Caco-2 (cell line): Measurements from ENCODE around the gene LRRC52. TPM values are rescaled to one million over a fixed set of nuclear protein-coding genes. Genes with fewer than 3 reads are reported as not detected.
"Not testable (repeated sequence)": the region's sequence is repeated elsewhere in the genome, so short reads cannot be mapped to it uniquely, and the experiment has no call there.

Source experiments
- BruUV-seq: library from RNA; stranded (reverse); fragments of 400-500 nt; replicated peaks from 2 replicates; lab custom pipeline; 2021; lab: Mats Ljungman, UMichigan
- CTCF ChIA-PET: fragments of 300-600 bp; sonication (Branson Sonifier 250); formaldehyde crosslinking; loops from one replicate; lab custom pipeline; 2022; ENCODE audit warnings: antibody characterized with exemption; lab: Charles Lee
- POLR2A ChIA-PET: fragments of 300-600 bp; sonication (Branson Sonifier 250); formaldehyde crosslinking; loops from one replicate; lab custom pipeline; 2022; ENCODE audit warnings: antibody characterized with exemption; lab: Charles Lee
- DNase-seq, 2 experiments: peaks; one replicate each; pipeline versions ENCODE4 v3.0.0 to v3.0.0-alpha.2; 2020 to 2022
- H3K27me3 ChIP-seq: replicated peaks from 2 replicates; pipeline ENCODE4 v1.6.0; 2011; ENCODE audit warnings: low read length; ENCODE audit not compliant: control insufficient read depth, insufficient read depth
- H3K36me3 ChIP-seq: 2 replicates; pipeline ENCODE4 v1.5.1; 2011; ENCODE audit warnings: low read length; ENCODE audit not compliant: control insufficient read depth, insufficient read depth
- H3K4me1 ChIP-seq: fragments of 250-450 bp; sonication (Bioruptor Pico); 2 replicates; pipeline ENCODE4 v1.5.1; 2020; ENCODE audit warnings: mild to moderate bottlenecking
- H3K4me3 ChIP-seq: 2 replicates; pipeline ENCODE4 v1.5.1; 2011; ENCODE audit warnings: low read depth, mild to moderate bottlenecking, control low read depth, low read length
- H3K9me3 ChIP-seq: fragments of 250-450 bp; sonication (Bioruptor Pico); 2 replicates; pipeline ENCODE4 v1.5.1; 2020; ENCODE audit warnings: mild to moderate bottlenecking, moderate library complexity
- H3K27ac Mint-ChIP-seq: one replicate; pipeline ENCODE4 v1.8.0; 2022; ENCODE audit warnings: mixed read lengths; ENCODE audit not compliant: unreplicated experiment
- H3K27me3 Mint-ChIP-seq: one replicate; pipeline ENCODE4 v1.8.0; 2022; ENCODE audit warnings: mixed read lengths; ENCODE audit not compliant: insufficient read depth, unreplicated experiment
- H3K36me3 Mint-ChIP-seq: one replicate; pipeline ENCODE4 v1.8.0; 2022; ENCODE audit warnings: mild to moderate bottlenecking, mixed read lengths; ENCODE audit not compliant: insufficient read depth, unreplicated experiment
- H3K4me1 Mint-ChIP-seq: one replicate; pipeline ENCODE4 v1.8.0; 2022; ENCODE audit warnings: low read depth, mixed read lengths; ENCODE audit not compliant: unreplicated experiment
- H3K4me3 Mint-ChIP-seq: one replicate; pipeline ENCODE4 v1.8.0; 2022; ENCODE audit warnings: mild to moderate bottlenecking, moderate library complexity, mixed read lengths; ENCODE audit not compliant: unreplicated experiment
- H3K9me3 Mint-ChIP-seq: one replicate; pipeline ENCODE4 v1.8.0; 2022; ENCODE audit warnings: mixed read lengths; ENCODE audit not compliant: unreplicated experiment
- intact Hi-C: fragments of 100-400 bp; cut with micrococcal nuclease; formaldehyde crosslinking; loops from one replicate; pipeline ENCODE4 v1.10.0; 2022; ENCODE audit not compliant: unreplicated experiment
- total RNA-seq: library from RNA; stranded (reverse); gene quantifications from 2 replicates; pipeline ENCODE4 v1.2.3, GENCODE V29; 2022
- TF ChIP-seq, protein P1 (sequence below), 2 experiments: fragments of 200-600 bp in 1 of 2; IDR thresholded peaks; 1 replicate in 1 of 2; 2 replicates in 1 of 2; pipeline versions ENCODE4 v1.5.1 to v1.8.0; 2011 to 2022; ENCODE audit warnings: antibody characterized with exemption in 1 of 2, control low read depth in 1 of 2, inconsistent platforms in 1 of 2, low read depth in 1 of 2, low read length in 1 of 2, mild to moderate bottlenecking in 1 of 2, moderate library complexity in 1 of 2; ENCODE audit not compliant: insufficient read depth in 1 of 2, severe bottlenecking in 1 of 2, unreplicated experiment in 1 of 2

The LRRC52 gene
- total RNA-seq, 1 experiment from 2014 or later, result not detected

DNA sequence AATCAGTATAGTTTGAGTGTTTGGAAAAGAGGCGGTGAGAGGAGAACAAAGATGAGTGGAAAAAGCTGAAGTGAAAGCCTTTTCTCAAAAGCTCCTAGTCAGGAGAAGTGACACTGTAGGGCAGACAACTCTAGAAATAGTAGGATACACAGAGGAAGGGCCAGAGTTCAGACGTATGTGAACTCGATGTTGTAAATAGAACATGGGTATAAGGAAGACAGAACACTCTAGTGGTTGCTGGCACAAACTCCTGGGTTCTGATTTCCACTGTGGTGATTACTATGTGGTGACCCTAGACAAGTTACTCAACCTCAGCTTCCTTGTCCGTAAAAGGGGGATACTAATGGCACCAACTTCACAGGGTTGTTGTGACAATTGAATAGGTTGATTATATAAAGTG is 57.0 kb downstream of the LRRC52 start:
- Histone ChIP-seq H3K4me1 (no peaks in the 10 kb centered on the region), H3K27me3 (no peaks in the 10 kb centered on the region), H3K36me3 (no peaks in the 10 kb centered on the region), H3K9me3 (no peaks in the 10 kb centered on the region), H3K4me3 (no peak overlapping the region)
- H3K4me3 Mint-ChIP-seq, result no peak overlapping the region
- H3K27me3 Mint-ChIP-seq, result peaks cover 2% of the 10 kb centered on the region
- ChIA-PET POLR2A (no interaction called here), CTCF (no interaction called here)
- BruUV-seq, result no TSS peak
- TF ChIP-seq, protein P1, sequence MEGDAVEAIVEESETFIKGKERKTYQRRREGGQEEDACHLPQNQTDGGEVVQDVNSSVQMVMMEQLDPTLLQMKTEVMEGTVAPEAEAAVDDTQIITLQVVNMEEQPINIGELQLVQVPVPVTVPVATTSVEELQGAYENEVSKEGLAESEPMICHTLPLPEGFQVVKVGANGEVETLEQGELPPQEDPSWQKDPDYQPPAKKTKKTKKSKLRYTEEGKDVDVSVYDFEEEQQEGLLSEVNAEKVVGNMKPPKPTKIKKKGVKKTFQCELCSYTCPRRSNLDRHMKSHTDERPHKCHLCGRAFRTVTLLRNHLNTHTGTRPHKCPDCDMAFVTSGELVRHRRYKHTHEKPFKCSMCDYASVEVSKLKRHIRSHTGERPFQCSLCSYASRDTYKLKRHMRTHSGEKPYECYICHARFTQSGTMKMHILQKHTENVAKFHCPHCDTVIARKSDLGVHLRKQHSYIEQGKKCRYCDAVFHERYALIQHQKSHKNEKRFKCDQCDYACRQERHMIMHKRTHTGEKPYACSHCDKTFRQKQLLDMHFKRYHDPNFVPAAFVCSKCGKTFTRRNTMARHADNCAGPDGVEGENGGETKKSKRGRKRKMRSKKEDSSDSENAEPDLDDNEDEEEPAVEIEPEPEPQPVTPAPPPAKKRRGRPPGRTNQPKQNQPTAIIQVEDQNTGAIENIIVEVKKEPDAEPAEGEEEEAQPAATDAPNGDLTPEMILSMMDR (IDR thresholded peaks at IDR 0.05; ENCODE audit: insufficient read depth in 1 of 2, low read depth in 1 of 2, low read length in 1 of 2, severe bottlenecking in 1 of 2, unreplicated experiment in 1 of 2), result no peak
- intact Hi-C loops, result loop anchor here (1.0 kb wide), 5 partner anchors 32 to 314 kb away; partner anchors contain the start of gene ALDH9A1
- no peak overlapping the region for H3K27ac Mint-ChIP-seq
- peaks cover 4% of the 10 kb centered on the region for H3K36me3 Mint-ChIP-seq
- no peaks in the 10 kb centered on the region for H3K9me3 Mint-ChIP-seq
- H3K4me1 Mint-ChIP-seq, result peaks cover 20% of the 10 kb centered on the region
- no peak for DNase-seq

DNA sequence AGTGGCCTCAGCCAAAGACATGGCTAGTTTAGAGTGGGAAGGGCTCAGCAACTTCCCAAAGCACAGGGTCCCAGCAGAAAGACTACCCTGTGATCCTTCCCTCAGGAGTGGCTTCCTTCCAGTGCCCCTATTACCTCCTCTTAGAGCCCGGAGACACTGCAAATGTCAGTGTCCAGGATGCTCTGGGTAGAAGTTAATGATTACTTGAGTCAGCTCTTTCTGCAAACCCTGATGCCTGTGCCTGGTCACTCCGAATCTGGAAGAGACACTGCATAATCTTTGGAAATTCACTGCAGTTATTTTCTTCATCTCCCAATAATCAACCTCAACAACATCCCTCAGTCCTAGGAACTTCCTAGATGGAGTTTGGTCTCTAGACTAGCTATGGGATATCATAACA is 60.0 kb downstream of the LRRC52 start:
- CTCF ChIA-PET, result no interaction called here

DNA sequence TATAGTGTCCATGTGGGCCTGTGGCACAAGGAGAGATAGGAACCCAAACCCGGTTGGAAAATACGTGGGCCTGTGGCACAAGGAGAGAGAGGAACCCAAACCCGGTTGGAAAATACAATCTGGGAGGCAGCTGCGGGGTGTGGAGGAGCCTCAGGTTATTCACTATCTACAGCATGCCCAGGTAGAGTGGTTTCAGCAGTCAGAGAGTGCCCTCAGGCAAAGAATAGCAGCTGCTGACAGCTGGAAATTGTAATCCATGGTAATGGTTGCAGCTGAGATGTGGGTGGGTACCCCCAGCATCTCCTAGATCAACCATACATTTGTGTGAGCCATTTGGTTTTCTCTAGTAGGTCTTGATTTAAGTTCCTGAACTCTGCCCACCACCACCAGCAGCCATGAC is 61.4 kb downstream of the LRRC52 start:
- Histone ChIP-seq H3K4me3 (no peak overlapping the region), H3K9me3 (no peaks in the 10 kb centered on the region), H3K27me3 (no peaks in the 10 kb centered on the region), H3K36me3 (no peaks in the 10 kb centered on the region), H3K4me1 (no peaks in the 10 kb centered on the region)
- no peaks in the 10 kb centered on the region for H3K36me3 Mint-ChIP-seq
- POLR2A ChIA-PET, result no interaction called here
- H3K4me3 Mint-ChIP-seq, result no peak overlapping the region
- no peaks in the 10 kb centered on the region for H3K27me3 Mint-ChIP-seq
- intact Hi-C loops, result no loop called here
- peaks cover 7% of the 10 kb centered on the region for H3K4me1 Mint-ChIP-seq
- CTCF ChIA-PET, result no interaction called here
- no peaks in the 10 kb centered on the region for H3K9me3 Mint-ChIP-seq
- no peak for DNase-seq
- no peak overlapping the region for H3K27ac Mint-ChIP-seq
- BruUV-seq, result no TSS peak
- TF ChIP-seq, protein P1 (IDR thresholded peaks at IDR 0.05; ENCODE audit: insufficient read depth in 1 of 2, low read depth in 1 of 2, low read length in 1 of 2, severe bottlenecking in 1 of 2, unreplicated experiment in 1 of 2), result no peak

More for the DNA sequence above, 60.0 kb downstream of the LRRC52 start:
- Histone ChIP-seq H3K36me3 (no peaks in the 10 kb centered on the region), H3K4me1 (no peaks in the 10 kb centered on the region), H3K27me3 (no peaks in the 10 kb centered on the region), H3K9me3 (no peaks in the 10 kb centered on the region), H3K4me3 (no peak overlapping the region)
- no peak overlapping the region for H3K27ac Mint-ChIP-seq
- BruUV-seq, result no TSS peak
- DNase-seq, result no peak
- H3K4me1 Mint-ChIP-seq, result peaks cover 10% of the 10 kb centered on the region
- intact Hi-C loops, result no loop called here
- no peaks in the 10 kb centered on the region for H3K27me3 Mint-ChIP-seq
- no peaks in the 10 kb centered on the region for H3K36me3 Mint-ChIP-seq
- POLR2A ChIA-PET, result interaction anchor here (0.6 kb wide), 1 partner anchor 29 kb away, joined by 4 read pairs; no protein-coding TSS in a partner anchor
- TF ChIP-seq, protein P1 (IDR thresholded peaks at IDR 0.05; ENCODE audit: insufficient read depth in 1 of 2, low read depth in 1 of 2, low read length in 1 of 2, severe bottlenecking in 1 of 2, unreplicated experiment in 1 of 2), result no peak
- no peaks in the 10 kb centered on the region for H3K9me3 Mint-ChIP-seq
- H3K4me3 Mint-ChIP-seq, result no peak overlapping the region

DNA sequence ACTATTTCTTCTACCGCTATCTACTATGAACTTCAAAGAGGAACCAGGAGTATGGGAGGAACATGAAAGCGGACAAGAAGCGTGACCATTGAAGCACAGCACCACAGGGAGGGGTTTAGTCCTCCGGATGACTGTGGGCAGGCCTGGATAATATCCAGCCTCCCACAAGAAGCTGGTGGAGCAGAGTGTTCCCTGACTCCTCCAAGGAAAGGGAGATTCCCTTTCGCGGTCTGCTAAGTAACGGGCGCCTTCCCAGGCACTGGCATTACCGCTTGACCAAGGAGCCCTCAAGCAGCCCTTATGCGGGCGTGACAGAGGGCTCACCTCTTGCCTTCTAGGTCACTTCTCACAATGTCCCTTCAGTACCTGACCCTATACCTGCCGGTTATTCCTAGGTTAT is 62.9 kb downstream of the LRRC52 start:
- intact Hi-C loops, H3K9me3 ChIP-seq, POLR2A ChIA-PET, H3K4me1 Mint-ChIP-seq, CTCF ChIA-PET, H3K27me3 Mint-ChIP-seq, H3K4me3 ChIP-seq, H3K27me3 ChIP-seq, H3K4me3 Mint-ChIP-seq, BruUV-seq, H3K4me1 ChIP-seq, DNase-seq, H3K36me3 ChIP-seq, H3K9me3 Mint-ChIP-seq, H3K36me3 Mint-ChIP-seq, H3K27ac Mint-ChIP-seq: not testable (repeated sequence)
